HCT116 (cell line): Measurements from ENCODE around the gene MTHFD1L. TPM values are rescaled to one million over a fixed set of nuclear protein-coding genes. Genes with fewer than 3 reads are reported as not detected.

Source experiments
- ATAC-seq: fragments of 200-7000 bp; cut with Tn5 transposase; 2 replicates; pipeline ENCODE4 v1.9.1; 2020; ENCODE audit warnings: mild to moderate bottlenecking, moderate library complexity
- BruUV-seq: library from RNA; stranded (reverse); fragments of 400-500 nt; replicated peaks from 2 replicates; lab custom pipeline; 2021; lab: Mats Ljungman, UMichigan
- CTCF ChIA-PET: fragments of 300-600 bp; sonication (Branson Sonifier 250); formaldehyde crosslinking; loops from one replicate; lab custom pipeline; 2021; ENCODE audit warnings: antibody characterized with exemption; lab: Charles Lee
- POLR2A ChIA-PET: fragments of 300-600, 350-600 bp; sonication (Branson Sonifier 250); formaldehyde crosslinking; loops from one replicate; lab custom pipeline; 2021; ENCODE audit warnings: antibody characterized with exemption; lab: Charles Lee
- RAD21 ChIA-PET, 2 experiments: fragments of 300-600 bp; sonication (Branson Sonifier 250); formaldehyde crosslinking; loops; one replicate each; lab custom pipeline; 2023; ENCODE audit warnings: low total read pairs in 2 of 2; ENCODE audit not compliant: uncharacterized antibody in 2 of 2, unreplicated experiment in 2 of 2, low non-redundant PET in 1 of 2; lab: Charles Lee
- DNase-seq: peaks from one replicate; pipeline ENCODE4 v3.0.0-alpha.2; 2010; ENCODE audit warnings: low read depth, low spot score
- H2AFZ ChIP-seq: fragments of 200-600 bp; shearing (Covaris generic), sonication (generic); 2 replicates; pipeline ENCODE4 v1.6.1; 2017; ENCODE audit warnings: low read depth, mixed run types, mixed read lengths, antibody characterized with exemption, low read length; ENCODE audit not compliant: poor library complexity, severe bottlenecking
- H3K27ac ChIP-seq: 2 replicates; pipeline ENCODE4 v1.5.1; 2012; ENCODE audit warnings: low read depth, low read length
- H3K27me3 ChIP-seq: fragments of 200-600 bp; sonication (generic); 2 replicates; pipeline ENCODE4 v1.6.1; 2016; ENCODE audit warnings: mixed run types, low read length, mixed read lengths; ENCODE audit not compliant: insufficient read depth
- H3K36me3 ChIP-seq, 2 experiments: fragments of 200-500 bp in 1 of 2; fragments of 200-600 bp in 1 of 2; sonication (Bioruptor generic) in 1 of 2; sonication (generic) in 1 of 2; 2 replicates each; pipeline versions ENCODE4 v1.5.1 to v1.6.1; 2014 to 2016; ENCODE audit warnings: low read length in 2 of 2, inconsistent platforms in 1 of 2, mixed read lengths in 1 of 2, mixed run types in 1 of 2; ENCODE audit not compliant: insufficient read depth in 2 of 2, control insufficient read depth in 1 of 2
- H3K4me1 ChIP-seq, 2 experiments: fragments of 200-600 bp in 1 of 2; sonication (generic) in 1 of 2; 2 replicates each; pipeline versions ENCODE4 v1.5.1 to v1.6.1; 2012 to 2017; ENCODE audit warnings: low read length in 2 of 2, inconsistent platforms in 1 of 2, mild to moderate bottlenecking in 1 of 2, mixed read lengths in 1 of 2, mixed run types in 1 of 2, moderate library complexity in 1 of 2; ENCODE audit not compliant: insufficient read depth in 2 of 2, control insufficient read depth in 1 of 2
- H3K4me2 ChIP-seq: fragments of 200-600 bp; sonication (generic); 2 replicates; pipeline ENCODE4 v1.6.1; 2017; ENCODE audit warnings: mixed run types, low read length, mixed read lengths
- H3K4me3 ChIP-seq, 2 experiments: fragments of 200-600 bp in 1 of 2; sonication (generic) in 1 of 2; replicated peaks in 1 of 2; 2 replicates each; pipeline ENCODE4 v1.5.1; 2011 to 2016; ENCODE audit warnings: low read length in 2 of 2, control low read depth in 1 of 2, low read depth in 1 of 2, mild to moderate bottlenecking in 1 of 2, mixed read lengths in 1 of 2, mixed run types in 1 of 2
- H3K79me2 ChIP-seq: fragments of 200-600 bp; sonication (generic); 2 replicates; pipeline ENCODE4 v1.6.1; 2017; ENCODE audit warnings: mild to moderate bottlenecking, mixed run types, low read length, moderate library complexity, mixed read lengths; ENCODE audit not compliant: insufficient read depth
- H3K9ac ChIP-seq: fragments of 200-600 bp; sonication (generic); 2 replicates; pipeline ENCODE4 v1.6.1; 2016; ENCODE audit warnings: low read length, mixed read lengths
- H3K9me2 ChIP-seq: fragments of 200-600 bp; sonication (generic), shearing (Covaris generic); 2 replicates; pipeline ENCODE4 v1.6.1; 2017; ENCODE audit warnings: mixed run types, mild to moderate bottlenecking, moderate library complexity; ENCODE audit not compliant: insufficient read depth
- H3K9me3 ChIP-seq, 2 experiments: fragments of 200-500 bp in 1 of 2; fragments of 200-600 bp in 1 of 2; sonication (Bioruptor generic) in 1 of 2; sonication (generic) in 1 of 2; 2 replicates each; pipeline ENCODE4 v1.6.1; 2014 to 2017; ENCODE audit warnings: low read length in 2 of 2, mixed read lengths in 2 of 2, inconsistent platforms in 1 of 2, low read depth in 1 of 2, mild to moderate bottlenecking in 1 of 2, mixed run types in 1 of 2, moderate library complexity in 1 of 2; ENCODE audit not compliant: control insufficient read depth in 1 of 2, insufficient read depth in 1 of 2
- H4K20me1 ChIP-seq: fragments of 200-600 bp; sonication (generic), shearing (Covaris generic); 2 replicates; pipeline ENCODE4 v1.6.1; 2017; ENCODE audit warnings: mixed run types, mild to moderate bottlenecking, moderate library complexity; ENCODE audit not compliant: insufficient read depth
- CBX3 ChIP-seq: IDR thresholded peaks from 2 replicates; pipeline ENCODE4 v1.6.1; 2012; ENCODE audit warnings: low read depth
- EGR1 ChIP-seq: IDR thresholded peaks from 2 replicates; pipeline ENCODE4 v1.6.1; 2012; ENCODE audit warnings: low read depth
- EZH2 ChIP-seq: fragments of 200-600 bp; sonication (generic); IDR thresholded peaks from 2 replicates; pipeline ENCODE4 v1.6.1; 2017; ENCODE audit warnings: antibody characterized with exemption, mixed run types
- POLR2AphosphoS5 ChIP-seq: IDR thresholded peaks from 2 replicates; pipeline ENCODE4 v1.6.1; 2011; ENCODE audit warnings: mild to moderate bottlenecking, low read depth, low read length, moderate library complexity
- RAD21 ChIP-seq: IDR thresholded peaks from 2 replicates; pipeline ENCODE4 v1.6.1; 2012; ENCODE audit warnings: low read depth, mild to moderate bottlenecking
- SIN3A ChIP-seq: IDR thresholded peaks from 2 replicates; pipeline ENCODE4 v1.6.1; 2012; ENCODE audit warnings: low read depth
- SP1 ChIP-seq: IDR thresholded peaks from 2 replicates; pipeline ENCODE4 v1.6.1; 2012; ENCODE audit warnings: low read depth
- SRF ChIP-seq: IDR thresholded peaks from 2 replicates; pipeline ENCODE4 v1.6.1; 2012; ENCODE audit warnings: low read depth
- ZBTB33 ChIP-seq: IDR thresholded peaks from 2 replicates; pipeline ENCODE4 v1.6.1; 2011; ENCODE audit warnings: mild to moderate bottlenecking, low read length, moderate library complexity; ENCODE audit not compliant: insufficient replicate concordance; ENCODE audit errors: extremely low read depth
- intact Hi-C: fragments of 100-400 bp; cut with micrococcal nuclease; formaldehyde crosslinking; loops from 2 replicates; pipeline ENCODE4 v1.10.0; 2022
- total RNA-seq: library from RNA; stranded (reverse); gene quantifications from one replicate; pipeline ENCODE4 v1.2.1, GENCODE V29; 2021; ENCODE audit not compliant: unreplicated experiment
- TF ChIP-seq, protein P1 (sequence below), 3 experiments: fragments of 200-600 bp in 1 of 3; sonication (generic) in 1 of 3; IDR thresholded peaks in 2 of 3; conservative IDR thresholded peaks in 1 of 3; 2 replicates each; pipeline ENCODE4 v1.5.1; 2012 to 2017; ENCODE audit warnings: low read depth in 2 of 3, low read length in 2 of 3, antibody characterized with exemption in 1 of 3, borderline replicate concordance in 1 of 3, control low read depth in 1 of 3, mild to moderate bottlenecking in 1 of 3, mixed read lengths in 1 of 3, mixed run types in 1 of 3, moderate library complexity in 1 of 3; ENCODE audit not compliant: insufficient read depth in 1 of 3
- TF ChIP-seq, protein P2 (sequence below): IDR thresholded peaks from 2 replicates; pipeline ENCODE4 v1.6.1; 2012; ENCODE audit warnings: low read depth

MTHFD1L gene
- total RNA-seq, 1 experiment from 2014 or later: 127 TPM

DNA sequence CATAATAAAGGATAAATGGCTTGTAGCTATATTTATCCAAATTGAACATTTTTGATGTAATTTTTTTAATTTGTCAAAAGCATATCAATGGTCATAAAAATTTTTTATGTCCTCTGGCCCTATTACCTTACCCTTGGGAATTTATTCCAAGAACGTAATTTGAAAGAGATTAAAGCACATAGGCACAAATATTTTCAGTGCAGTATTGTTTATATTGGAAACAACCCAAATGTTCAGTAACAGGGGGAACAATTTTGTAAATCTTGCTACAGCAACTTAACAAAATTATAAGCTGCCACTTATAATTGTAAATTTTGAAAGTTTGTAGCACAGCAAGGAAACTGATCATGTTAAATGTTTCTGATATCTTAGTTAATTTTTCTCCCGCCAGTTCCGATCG lies 142.4 kb downstream of the MTHFD1L start:
- no peaks in the 10 kb centered on the region for H4K20me1 ChIP-seq
- peaks cover 31 to 46% of the 10 kb centered on the region in 2 experiments for H3K4me1 ChIP-seq
- H3K9me2 ChIP-seq: no peaks in the 10 kb centered on the region
- H3K9ac ChIP-seq: no peak overlapping the region
- H3K27ac ChIP-seq: no peak overlapping the region
- DNase-seq: no peak
- no peaks in the 10 kb centered on the region for H3K9me3 ChIP-seq
- RAD21 ChIA-PET: no interaction called here
- TF ChIP-seq CBX3 (no peak), ZBTB33 (no peak), SRF (no peak), POLR2AphosphoS5 (no peak), RAD21 (no peak), EZH2 (no peak), SIN3A (no peak), EGR1 (no peak), SP1 (no peak)
- TF ChIP-seq, protein P1, sequence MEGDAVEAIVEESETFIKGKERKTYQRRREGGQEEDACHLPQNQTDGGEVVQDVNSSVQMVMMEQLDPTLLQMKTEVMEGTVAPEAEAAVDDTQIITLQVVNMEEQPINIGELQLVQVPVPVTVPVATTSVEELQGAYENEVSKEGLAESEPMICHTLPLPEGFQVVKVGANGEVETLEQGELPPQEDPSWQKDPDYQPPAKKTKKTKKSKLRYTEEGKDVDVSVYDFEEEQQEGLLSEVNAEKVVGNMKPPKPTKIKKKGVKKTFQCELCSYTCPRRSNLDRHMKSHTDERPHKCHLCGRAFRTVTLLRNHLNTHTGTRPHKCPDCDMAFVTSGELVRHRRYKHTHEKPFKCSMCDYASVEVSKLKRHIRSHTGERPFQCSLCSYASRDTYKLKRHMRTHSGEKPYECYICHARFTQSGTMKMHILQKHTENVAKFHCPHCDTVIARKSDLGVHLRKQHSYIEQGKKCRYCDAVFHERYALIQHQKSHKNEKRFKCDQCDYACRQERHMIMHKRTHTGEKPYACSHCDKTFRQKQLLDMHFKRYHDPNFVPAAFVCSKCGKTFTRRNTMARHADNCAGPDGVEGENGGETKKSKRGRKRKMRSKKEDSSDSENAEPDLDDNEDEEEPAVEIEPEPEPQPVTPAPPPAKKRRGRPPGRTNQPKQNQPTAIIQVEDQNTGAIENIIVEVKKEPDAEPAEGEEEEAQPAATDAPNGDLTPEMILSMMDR (IDR thresholded peaks at IDR 0.05 in 2 of 3, conservative IDR thresholded peaks at IDR 0.05 in 1 of 3; ENCODE audit: borderline replicate concordance in 1 of 3, insufficient read depth in 1 of 3, low read depth in 2 of 3, low read length in 2 of 3): no peak
- TF ChIP-seq, protein P2, sequence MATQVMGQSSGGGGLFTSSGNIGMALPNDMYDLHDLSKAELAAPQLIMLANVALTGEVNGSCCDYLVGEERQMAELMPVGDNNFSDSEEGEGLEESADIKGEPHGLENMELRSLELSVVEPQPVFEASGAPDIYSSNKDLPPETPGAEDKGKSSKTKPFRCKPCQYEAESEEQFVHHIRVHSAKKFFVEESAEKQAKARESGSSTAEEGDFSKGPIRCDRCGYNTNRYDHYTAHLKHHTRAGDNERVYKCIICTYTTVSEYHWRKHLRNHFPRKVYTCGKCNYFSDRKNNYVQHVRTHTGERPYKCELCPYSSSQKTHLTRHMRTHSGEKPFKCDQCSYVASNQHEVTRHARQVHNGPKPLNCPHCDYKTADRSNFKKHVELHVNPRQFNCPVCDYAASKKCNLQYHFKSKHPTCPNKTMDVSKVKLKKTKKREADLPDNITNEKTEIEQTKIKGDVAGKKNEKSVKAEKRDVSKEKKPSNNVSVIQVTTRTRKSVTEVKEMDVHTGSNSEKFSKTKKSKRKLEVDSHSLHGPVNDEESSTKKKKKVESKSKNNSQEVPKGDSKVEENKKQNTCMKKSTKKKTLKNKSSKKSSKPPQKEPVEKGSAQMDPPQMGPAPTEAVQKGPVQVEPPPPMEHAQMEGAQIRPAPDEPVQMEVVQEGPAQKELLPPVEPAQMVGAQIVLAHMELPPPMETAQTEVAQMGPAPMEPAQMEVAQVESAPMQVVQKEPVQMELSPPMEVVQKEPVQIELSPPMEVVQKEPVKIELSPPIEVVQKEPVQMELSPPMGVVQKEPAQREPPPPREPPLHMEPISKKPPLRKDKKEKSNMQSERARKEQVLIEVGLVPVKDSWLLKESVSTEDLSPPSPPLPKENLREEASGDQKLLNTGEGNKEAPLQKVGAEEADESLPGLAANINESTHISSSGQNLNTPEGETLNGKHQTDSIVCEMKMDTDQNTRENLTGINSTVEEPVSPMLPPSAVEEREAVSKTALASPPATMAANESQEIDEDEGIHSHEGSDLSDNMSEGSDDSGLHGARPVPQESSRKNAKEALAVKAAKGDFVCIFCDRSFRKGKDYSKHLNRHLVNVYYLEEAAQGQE: no peak
- intact Hi-C loops: no loop called here
- POLR2A ChIA-PET: no interaction called here
- ATAC-seq: no peak
- CTCF ChIA-PET: no interaction called here
- H2AFZ ChIP-seq: no peak overlapping the region
- H3K36me3 ChIP-seq: peaks cover 0 to 3% of the 10 kb centered on the region in 2 experiments; a peak in 1 of 4 replicates
- no peaks in the 10 kb centered on the region for H3K27me3 ChIP-seq
- BruUV-seq: no TSS peak
- no peaks in the 10 kb centered on the region; the same call in 1 of the 2 replicates for H3K79me2 ChIP-seq
- H3K4me3 ChIP-seq: no peak overlapping the region
- H3K4me2 ChIP-seq: no peak overlapping the region
